GM12873 (cell line): ENCODE results near the gene FAM110D.

Experiments used
- TF ChIP-seq, protein P1 (sequence below): IDR thresholded peaks from 2 replicates; pipeline ENCODE4 v1.5.1; 2012; ENCODE audit warnings: low read depth, mild to moderate bottlenecking, moderate library complexity, low read length, control low read depth; ENCODE audit not compliant: insufficient read depth; ENCODE audit errors: missing control alignments

FAM110D gene

DNA sequence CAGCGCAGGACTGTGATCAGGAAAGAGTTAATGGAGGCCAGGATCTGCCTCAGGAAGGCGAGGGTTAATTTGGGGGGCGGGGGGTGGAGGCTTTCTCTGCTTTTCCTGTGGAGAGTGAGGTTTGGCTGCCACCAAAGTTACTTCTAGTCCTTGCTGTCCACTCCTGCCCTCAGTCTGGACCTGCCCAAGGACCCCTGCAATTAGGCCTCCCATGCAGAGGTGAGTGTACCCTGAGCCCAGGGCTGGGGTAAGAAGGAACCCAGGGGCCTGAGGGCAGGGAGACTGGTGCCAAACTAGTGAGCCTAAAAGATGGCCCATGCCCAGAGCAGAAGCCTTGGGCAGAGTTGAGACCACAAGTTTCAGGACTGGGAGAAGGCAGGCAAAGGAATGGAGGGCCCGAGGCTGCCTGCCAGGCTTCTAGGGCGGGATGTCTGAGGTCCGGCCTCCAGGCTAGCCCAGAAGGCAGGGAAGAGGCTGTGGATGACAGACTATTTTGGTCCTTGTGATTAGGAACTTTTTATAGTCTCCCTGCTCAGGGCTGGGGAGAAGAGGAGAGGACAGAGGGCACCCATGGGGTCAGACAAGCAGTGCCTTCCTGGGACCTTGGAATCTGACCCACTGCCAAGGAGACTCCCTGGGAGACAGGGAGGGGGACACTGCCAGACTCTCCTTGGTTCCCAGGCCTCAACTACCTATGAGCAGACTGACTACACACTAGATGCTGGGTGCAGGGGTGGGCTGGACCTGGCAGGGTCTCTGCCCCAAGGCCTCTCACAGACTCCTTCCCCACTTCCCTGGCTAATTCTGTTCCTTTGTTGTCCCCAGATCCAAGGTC, at the start of gene FAM110D:
Gene FAM110D, plus strand, starts transcription at position 172 of the 835 bp plus-strand sequence. CDS start 2,213 bp downstream, outside the sequence.
- TF ChIP-seq, protein P1, sequence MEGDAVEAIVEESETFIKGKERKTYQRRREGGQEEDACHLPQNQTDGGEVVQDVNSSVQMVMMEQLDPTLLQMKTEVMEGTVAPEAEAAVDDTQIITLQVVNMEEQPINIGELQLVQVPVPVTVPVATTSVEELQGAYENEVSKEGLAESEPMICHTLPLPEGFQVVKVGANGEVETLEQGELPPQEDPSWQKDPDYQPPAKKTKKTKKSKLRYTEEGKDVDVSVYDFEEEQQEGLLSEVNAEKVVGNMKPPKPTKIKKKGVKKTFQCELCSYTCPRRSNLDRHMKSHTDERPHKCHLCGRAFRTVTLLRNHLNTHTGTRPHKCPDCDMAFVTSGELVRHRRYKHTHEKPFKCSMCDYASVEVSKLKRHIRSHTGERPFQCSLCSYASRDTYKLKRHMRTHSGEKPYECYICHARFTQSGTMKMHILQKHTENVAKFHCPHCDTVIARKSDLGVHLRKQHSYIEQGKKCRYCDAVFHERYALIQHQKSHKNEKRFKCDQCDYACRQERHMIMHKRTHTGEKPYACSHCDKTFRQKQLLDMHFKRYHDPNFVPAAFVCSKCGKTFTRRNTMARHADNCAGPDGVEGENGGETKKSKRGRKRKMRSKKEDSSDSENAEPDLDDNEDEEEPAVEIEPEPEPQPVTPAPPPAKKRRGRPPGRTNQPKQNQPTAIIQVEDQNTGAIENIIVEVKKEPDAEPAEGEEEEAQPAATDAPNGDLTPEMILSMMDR: no peak

GRCh38 chr1:26109229-26110164, 49.4 kb upstream of the FAM110D start:
- TF ChIP-seq, protein P1: no peak

GRCh38 chr1:26110731-26111529, 47.9 kb upstream of the FAM110D start:
- TF ChIP-seq, protein P1: no peak

DNA sequence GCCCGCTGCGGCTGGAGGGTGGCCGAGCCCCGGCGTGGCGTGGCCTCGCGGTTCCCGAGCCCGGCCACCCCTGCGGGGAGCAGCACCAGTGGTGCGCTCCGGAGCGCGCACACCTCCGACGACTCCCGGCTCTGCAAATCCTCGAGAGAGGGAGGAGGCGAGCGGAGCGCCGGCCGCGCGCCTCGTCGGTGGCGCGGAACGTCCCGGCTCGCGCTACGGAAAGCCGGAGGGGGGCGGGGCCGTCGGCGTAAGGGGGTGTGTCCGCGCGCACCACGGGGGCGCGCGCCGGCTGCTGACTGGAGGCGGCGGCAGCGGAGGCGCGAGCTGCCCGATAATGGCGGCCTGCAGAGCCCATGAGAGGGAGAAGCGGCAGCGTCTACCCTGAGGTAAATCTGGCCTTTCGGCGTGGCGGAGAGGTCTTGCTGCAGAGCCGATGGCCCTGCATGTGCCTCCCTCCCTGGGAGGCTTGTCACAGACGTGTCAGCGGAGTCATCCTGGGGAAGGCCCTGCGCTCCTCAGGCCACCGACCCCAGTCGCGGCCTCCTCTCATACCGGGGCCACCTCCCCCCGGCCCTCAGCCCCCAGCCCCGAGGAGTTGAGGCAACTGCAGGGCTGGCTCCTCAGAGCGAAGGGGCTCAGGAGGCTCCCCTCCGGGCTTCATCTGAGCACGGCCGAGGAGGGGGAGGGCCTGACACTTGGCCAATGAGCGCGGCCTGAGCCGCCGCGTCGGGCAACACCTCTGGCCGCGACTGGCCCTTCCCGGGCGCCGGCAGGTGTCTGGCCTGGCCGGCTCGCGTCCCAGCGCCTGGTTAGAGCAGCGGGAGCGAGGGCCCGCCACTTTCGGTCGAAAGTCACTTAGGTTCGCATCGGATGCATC, 47.1 kb upstream of the FAM110D start, which contains the start of gene PDIK1L:
Gene PDIK1L, plus strand, starts transcription at position 295 of the 877 bp plus-strand sequence. CDS start 2,485 bp downstream, outside the sequence.
- TF ChIP-seq, protein P1: no peak

DNA sequence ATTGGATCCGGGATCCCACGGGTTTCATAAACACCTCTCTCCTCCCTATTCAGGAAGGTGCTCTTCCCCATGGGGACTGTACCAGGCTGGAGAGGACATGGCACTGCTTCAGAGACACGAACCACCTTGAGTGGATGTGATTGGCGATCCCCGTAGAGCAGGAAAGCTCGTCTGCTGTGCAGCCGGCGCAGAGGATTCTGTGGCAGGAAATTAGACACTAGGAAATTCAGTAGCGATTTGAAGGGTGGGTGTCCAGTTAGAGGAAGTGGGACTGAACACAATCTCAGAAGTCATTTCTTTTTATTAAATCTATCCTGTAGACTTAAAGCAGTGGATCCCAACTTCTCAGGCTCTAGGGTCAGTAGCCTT, 46.5 kb upstream of the FAM110D start:
- TF ChIP-seq, protein P1: no peak

GRCh38 chr1:26114165-26114927, 44.5 kb upstream of the FAM110D start:
- TF ChIP-seq, protein P1: no peak
